ENCODE results near the gene KRTCAP2. TPM values are rescaled to one million over a fixed set of nuclear protein-coding genes. Genes with fewer than 3 reads are reported as not detected.

Gene KRTCAP2
- total and polyA plus RNA-seq, 9 donors, result 96.5 to 499 (median 166) TPM

- DNase-seq, result peak in 2 of 5 donors; percentile 27 to 28
- Histone ChIP-seq H3K4me3 (no peak overlapping the region), H3K27me3 (no peaks in the 10 kb centered on the region), H3K4me1 (ENCODE audit: insufficient read depth) (no peaks in the 10 kb centered on the region), H3K9me3 (no peaks in the 10 kb centered on the region), H3K36me3 (no peaks in the 10 kb centered on the region), H3K27ac (no peak overlapping the region)
- TF ChIP-seq POLR2A (IDR thresholded peaks at IDR 0.05) (no peak), EP300 (IDR thresholded peaks at IDR 0.05) (no peak), CTCF (IDR thresholded peaks at IDR 0.05) (no peak)
- 78 to 91% (median 79%) methylated on average over 9 of the region's 9 CpGs for WGBS, 3 donors
- intact Hi-C loops (cut with DNase I), result loop anchor here in 1 of 4 donors (10.0 kb wide), 2 partner anchors 149 to 419 kb away; partner anchors contain the start of gene RUSC1
Observed at GRCh38 chr1:155175927-155176371, 2.8 kb upstream of the KRTCAP2 start.

GRCh38 chr1:155175281-155175926, 2.3 kb upstream of the KRTCAP2 start:
- TF ChIP-seq POLR2A (IDR thresholded peaks at IDR 0.05) (no peak), CTCF (IDR thresholded peaks at IDR 0.05) (no peak), EP300 (IDR thresholded peaks at IDR 0.05) (no peak)
- H3K36me3 ChIP-seq, result no peaks in the 10 kb centered on the region
- H3K27ac ChIP-seq, result no peak overlapping the region
- H3K4me1 ChIP-seq (ENCODE audit: insufficient read depth), result no peaks in the 10 kb centered on the region
- H3K9me3 ChIP-seq, result no peaks in the 10 kb centered on the region
- WGBS, 3 donors, result 77 to 84% (median 78%) methylated on average over 11 to 12 of the region's 12 CpGs
- no peaks in the 10 kb centered on the region for H3K27me3 ChIP-seq
- peak in 2 of 5 donors; percentile 23 to 24 for DNase-seq
- H3K4me3 ChIP-seq, result no peak overlapping the region
- intact Hi-C loops (cut with DNase I), result loop anchor here in 1 of 4 donors (10.0 kb wide), 2 partner anchors 149 to 419 kb away; partner anchors contain the start of gene RUSC1

- intact Hi-C loops (cut with DNase I), result loop anchor here in 2 of 4 donors (5.0 to 10.0 kb wide), 3 partner anchors 37 to 420 kb away; partner anchors contain the start of genes RUSC1 (in 1 of the 2) and SLC50A1 (in 1 of the 2)
- peak overlapping the region; percentile 95 for H3K4me3 ChIP-seq
- no peaks in the 10 kb centered on the region for H3K27me3 ChIP-seq
- DNase-seq, result peak in 2 of 5 donors; percentile 45 to 49
- TF ChIP-seq POLR2A (IDR thresholded peaks at IDR 0.05) (no peak), CTCF (IDR thresholded peaks at IDR 0.05) (no peak), EP300 (IDR thresholded peaks at IDR 0.05) (no peak)
- H3K9me3 ChIP-seq, result no peaks in the 10 kb centered on the region
- no peak overlapping the region for H3K27ac ChIP-seq
- whole genome bisulfite sequencing, 3 donors, result 4 to 8% (median 5%) methylated on average over 32 to 35 of the region's 35 CpGs
- H3K36me3 ChIP-seq, result no peaks in the 10 kb centered on the region
- H3K4me1 ChIP-seq (ENCODE audit: insufficient read depth), result no peaks in the 10 kb centered on the region
Observed at GRCh38 chr1:155174324-155175280, 1.5 kb upstream of the KRTCAP2 start.

All from ovary (tissue), 9 donors.